ENCODE data around the gene PARS2.

The PARS2 gene

GRCh38 chr1:54721719-54722118, 42.6 kb downstream of the PARS2 start:
- no peak for DNase-seq

GRCh38 chr1:54716299-54717047, 47.9 kb downstream of the PARS2 start:
- no peak for DNase-seq

DNA sequence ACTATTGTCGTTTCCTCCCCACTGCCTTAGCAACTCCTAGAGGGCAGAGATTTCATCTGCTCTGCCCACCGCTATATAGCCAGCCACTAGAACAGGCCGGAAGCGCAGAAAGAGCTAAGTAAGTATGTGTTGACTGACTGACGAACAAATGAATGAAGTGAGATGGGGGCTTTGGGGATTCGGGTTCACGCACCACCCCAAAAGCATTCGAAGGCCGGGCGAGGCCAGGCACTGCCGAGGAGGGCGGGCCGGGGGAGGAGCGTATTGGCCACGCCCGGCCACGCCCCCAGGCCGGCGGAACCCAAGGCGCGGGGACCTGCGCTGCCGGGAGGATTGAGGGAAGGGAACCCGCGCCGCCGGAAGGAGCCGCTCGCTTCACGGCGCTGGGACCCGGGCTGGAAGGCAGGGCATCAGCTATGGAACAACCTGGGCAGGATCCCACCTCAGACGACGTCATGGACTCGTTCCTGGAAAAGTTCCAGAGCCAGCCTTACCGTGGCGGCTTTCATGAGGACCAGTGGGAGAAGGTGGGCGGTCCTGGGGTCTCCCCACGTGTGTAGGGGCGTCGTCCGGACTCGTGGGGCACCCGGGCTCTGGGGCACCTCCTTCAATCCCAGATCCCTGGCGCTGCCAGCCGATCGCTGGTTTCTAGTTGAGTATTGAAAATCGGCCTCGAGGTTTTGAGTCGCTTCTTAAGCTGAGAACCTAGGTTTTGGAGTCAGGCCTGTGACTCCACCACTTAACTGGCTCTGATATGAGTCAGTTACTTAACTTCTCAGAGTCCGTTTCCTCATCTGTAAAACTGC, 48.6 kb downstream of the PARS2 start, which contains the start of gene TTC4:
Gene TTC4 (plus strand): TSS at position 369 of the 806 bp plus-strand sequence. CDS start 48 bp downstream, at position 417.
- peak; percentile 76 for DNase-seq

DNA sequence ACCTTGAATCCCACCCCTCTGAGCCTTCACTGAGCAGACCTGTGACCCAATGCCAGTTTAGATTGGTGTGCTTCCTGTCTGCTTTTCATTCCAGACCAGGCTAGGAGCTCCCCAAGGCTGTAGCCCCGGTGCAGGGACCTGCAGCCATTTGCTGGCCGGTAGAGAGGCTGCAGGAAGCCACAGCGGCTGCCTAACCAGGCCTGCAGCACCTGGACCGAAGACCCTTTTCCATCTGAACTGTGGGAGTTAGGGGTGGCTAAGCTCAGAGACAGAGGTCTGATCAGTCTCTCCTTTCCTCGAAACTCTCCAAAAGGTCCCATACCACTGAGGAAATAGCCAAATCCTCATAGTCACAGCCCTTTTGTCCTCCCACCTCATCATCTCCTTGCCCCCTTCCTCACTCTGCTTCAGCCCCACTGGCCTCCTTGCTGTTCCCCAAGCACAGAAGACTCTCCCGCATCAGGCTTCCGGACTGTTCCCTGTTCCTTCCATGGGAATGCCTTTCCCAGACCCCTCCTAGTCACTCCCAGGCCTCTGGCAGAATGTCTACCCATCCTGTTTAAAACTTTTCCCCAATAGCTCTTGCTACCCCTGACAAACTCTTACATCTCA, 49.3 kb downstream of the PARS2 start:
- DNase-seq = no peak

DNA sequence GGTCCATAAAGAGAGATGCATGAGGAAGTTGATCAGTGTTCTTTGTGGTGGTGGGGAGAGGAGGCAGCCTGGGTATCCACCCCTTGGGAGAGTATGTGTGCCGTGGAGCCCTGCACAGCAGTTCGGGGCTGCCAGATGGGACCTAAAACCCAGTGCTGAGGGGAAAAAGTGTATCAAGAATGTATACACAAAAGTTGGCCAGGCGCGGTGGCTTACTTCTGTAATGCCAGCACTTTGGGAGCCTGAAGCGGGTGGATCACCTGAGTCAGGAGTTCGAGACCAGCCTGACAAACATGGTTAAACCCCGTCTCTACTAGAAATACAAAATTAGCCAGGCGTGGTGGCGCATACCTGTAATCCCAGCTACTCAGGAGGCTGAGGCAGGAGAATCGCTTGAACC, 52.8 kb downstream of the PARS2 start:
- DNase-seq = no peak

GRCh38 chr1:54710841-54711240, 53.5 kb downstream of the PARS2 start:
- no peak for DNase-seq

DNA sequence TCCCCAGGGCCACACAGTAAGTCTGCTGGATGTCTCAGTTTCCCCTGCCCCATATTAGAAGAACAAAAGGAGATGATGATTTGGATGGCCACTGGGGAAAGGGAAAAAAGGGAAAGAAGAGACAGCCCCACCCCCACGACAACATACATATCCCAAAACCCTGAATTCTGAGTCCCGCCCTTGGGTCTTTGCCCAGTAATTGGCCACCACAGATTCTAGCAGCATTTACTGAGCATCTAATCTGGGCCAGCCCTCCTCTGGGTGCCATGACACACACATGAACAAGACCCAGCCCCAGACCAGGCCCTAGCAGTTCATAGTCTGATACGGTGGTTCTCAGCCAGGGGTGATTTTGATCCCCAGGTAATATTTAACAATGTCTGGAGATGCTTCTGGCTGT, 53.9 kb downstream of the PARS2 start:
- no peak for DNase-seq

DNA sequence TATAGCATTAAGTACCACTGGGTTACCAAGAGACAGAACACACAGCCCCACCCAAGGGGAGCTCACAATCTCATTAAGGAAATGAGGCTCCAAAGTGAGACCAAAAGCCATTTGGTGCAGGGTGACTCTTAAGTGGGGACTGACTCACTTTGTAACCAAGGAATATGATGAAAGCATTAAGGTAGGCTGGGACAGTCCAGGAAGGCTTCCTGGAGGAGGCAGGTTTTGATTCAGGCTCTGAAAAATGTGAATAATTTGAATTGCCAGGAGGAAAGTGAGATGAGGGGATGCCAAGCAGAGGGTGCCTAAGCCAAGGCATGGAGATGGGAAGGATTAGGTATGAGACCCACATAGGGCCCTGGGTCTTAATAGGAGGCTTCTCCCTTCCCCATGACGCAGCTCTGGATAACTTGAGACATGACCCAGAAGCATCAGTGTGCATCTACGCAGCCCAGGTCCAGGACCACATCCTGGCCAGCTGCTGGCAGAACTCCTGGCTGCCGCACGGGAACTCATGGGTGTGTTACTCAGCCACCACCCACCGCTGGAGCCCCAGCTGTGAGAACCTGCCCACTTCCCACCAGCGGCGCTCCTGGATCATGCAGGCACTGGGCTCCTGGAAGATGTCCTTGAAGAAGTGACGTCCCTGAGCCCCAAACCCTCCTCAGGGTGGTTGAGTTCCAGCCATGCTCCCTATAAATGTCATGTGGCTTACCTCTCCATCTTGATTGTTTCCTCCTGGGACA, 54.6 kb downstream of the PARS2 start:
- DNase-seq = no peak

GRCh38 chr1:54708385-54708784, 55.9 kb downstream of the PARS2 start:
- DNase-seq = no peak

All from T-helper 9 cell (primary cell).